ENCODE data around the gene SCD5. TPM values are rescaled to one million over a fixed set of nuclear protein-coding genes. Genes with fewer than 3 reads are reported as not detected.

The SCD5 gene
- total and polyA plus RNA-seq, 2 experiments from 2014 or later, result 0.79 to 1.6 TPM

DNA sequence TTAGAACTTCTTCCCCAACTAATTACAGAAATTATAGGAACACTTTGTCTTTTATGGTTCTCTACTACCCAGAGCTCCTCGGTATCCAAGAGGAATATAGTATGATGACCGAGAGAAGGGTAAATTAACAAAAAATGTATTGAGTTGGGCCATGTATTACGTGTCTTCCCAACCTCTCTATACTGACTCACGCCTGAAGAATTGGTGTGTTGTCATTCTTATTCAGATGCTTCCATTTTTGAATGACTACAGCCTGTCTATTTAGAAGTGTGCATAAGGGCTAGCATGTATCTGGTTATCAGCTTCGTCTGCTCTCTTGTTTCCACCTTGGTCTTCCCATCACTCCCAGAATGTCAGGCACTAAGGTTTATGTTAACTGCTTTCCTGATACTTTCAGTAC, 24.5 kb upstream of the SCD5 start:
- H3F3A ChIP-seq (replicated peaks; ENCODE audit: low read depth), result no peaks in the 10 kb centered on the region
- H3K4me2 ChIP-seq, result no peak overlapping the region
- H3K9me2 ChIP-seq (ENCODE audit: insufficient read depth), result no peaks in the 10 kb centered on the region
- Mint-ChIP-seq H3K4me1 (0 out of 3 replicates have a peak, but pooled peaks cover 2% of the 10 kb centered on the region), H3K27ac (no peak overlapping the region), H3K4me3 (no peak overlapping the region), H3K9me3 (no peaks in the 10 kb centered on the region), H3K36me3 (ENCODE audit: low read depth) (peaks cover 58% of the 10 kb centered on the region), H3K27me3 (ENCODE audit: insufficient read depth, low read depth, poor library complexity) (no peaks in the 10 kb centered on the region)
- TF ChIP-seq POLR2AphosphoS5 (IDR thresholded peaks at IDR 0.05; ENCODE audit: low read depth) (no peak), NANOG (IDR thresholded peaks at IDR 0.05; ENCODE audit: borderline replicate concordance) (no peak), EZH2 (IDR thresholded peaks at IDR 0.05; ENCODE audit: low read depth, unreplicated experiment) (no peak), EZH2phosphoT487 (IDR thresholded peaks at IDR 0.05; ENCODE audit: unreplicated experiment) (no peak), JUNB (IDR thresholded peaks at IDR 0.05; ENCODE audit: unreplicated experiment) (no peak), CREB1 (CRISPR knock-in tag; IDR thresholded peaks at IDR 0.05; ENCODE audit: low read depth) (no peak), ZNF331 (CRISPR knock-in tag; IDR thresholded peaks at IDR 0.05; ENCODE audit: low read depth) (no peak)
- TF ChIP-seq, protein P1, sequence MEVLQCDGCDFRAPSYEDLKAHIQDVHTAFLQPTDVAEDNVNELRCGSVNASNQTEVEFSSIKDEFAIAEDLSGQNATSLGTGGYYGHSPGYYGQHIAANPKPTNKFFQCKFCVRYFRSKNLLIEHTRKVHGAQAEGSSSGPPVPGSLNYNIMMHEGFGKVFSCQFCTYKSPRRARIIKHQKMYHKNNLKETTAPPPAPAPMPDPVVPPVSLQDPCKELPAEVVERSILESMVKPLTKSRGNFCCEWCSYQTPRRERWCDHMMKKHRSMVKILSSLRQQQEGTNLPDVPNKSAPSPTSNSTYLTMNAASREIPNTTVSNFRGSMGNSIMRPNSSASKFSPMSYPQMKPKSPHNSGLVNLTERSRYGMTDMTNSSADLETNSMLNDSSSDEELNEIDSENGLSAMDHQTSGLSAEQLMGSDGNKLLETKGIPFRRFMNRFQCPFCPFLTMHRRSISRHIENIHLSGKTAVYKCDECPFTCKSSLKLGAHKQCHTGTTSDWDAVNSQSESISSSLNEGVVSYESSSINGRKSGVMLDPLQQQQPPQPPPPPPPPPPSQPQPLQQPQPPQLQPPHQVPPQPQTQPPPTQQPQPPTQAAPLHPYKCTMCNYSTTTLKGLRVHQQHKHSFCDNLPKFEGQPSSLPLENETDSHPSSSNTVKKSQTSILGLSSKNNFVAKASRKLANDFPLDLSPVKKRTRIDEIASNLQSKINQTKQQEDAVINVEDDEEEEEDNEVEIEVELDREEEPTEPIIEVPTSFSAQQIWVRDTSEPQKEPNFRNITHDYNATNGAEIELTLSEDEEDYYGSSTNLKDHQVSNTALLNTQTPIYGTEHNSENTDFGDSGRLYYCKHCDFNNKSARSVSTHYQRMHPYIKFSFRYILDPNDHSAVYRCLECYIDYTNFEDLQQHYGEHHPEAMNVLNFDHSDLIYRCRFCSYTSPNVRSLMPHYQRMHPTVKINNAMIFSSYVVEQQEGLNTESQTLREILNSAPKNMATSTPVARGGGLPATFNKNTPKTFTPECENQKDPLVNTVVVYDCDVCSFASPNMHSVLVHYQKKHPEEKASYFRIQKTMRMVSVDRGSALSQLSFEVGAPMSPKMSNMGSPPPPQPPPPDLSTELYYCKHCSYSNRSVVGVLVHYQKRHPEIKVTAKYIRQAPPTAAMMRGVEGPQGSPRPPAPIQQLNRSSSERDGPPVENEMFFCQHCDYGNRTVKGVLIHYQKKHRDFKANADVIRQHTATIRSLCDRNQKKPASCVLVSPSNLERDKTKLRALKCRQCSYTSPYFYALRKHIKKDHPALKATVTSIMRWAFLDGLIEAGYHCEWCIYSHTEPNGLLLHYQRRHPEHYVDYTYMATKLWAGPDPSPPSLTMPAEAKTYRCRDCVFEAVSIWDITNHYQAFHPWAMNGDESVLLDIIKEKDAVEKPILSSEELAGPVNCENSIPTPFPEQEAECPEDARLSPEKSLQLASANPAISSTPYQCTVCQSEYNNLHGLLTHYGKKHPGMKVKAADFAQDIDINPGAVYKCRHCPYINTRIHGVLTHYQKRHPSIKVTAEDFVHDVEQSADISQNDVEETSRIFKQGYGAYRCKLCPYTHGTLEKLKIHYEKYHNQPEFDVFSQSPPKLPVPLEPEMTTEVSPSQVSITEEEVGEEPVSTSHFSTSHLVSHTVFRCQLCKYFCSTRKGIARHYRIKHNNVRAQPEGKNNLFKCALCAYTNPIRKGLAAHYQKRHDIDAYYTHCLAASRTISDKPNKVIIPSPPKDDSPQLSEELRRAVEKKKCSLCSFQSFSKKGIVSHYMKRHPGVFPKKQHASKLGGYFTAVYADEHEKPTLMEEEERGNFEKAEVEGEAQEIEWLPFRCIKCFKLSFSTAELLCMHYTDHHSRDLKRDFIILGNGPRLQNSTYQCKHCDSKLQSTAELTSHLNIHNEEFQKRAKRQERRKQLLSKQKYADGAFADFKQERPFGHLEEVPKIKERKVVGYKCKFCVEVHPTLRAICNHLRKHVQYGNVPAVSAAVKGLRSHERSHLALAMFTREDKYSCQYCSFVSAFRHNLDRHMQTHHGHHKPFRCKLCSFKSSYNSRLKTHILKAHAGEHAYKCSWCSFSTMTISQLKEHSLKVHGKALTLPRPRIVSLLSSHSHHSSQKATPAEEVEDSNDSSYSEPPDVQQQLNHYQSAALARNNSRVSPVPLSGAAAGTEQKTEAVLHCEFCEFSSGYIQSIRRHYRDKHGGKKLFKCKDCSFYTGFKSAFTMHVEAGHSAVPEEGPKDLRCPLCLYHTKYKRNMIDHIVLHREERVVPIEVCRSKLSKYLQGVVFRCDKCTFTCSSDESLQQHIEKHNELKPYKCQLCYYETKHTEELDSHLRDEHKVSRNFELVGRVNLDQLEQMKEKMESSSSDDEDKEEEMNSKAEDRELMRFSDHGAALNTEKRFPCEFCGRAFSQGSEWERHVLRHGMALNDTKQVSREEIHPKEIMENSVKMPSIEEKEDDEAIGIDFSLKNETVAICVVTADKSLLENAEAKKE (CRISPR knock-in tag; IDR thresholded peaks at IDR 0.05), result no peak
- TF ChIP-seq, protein P2, sequence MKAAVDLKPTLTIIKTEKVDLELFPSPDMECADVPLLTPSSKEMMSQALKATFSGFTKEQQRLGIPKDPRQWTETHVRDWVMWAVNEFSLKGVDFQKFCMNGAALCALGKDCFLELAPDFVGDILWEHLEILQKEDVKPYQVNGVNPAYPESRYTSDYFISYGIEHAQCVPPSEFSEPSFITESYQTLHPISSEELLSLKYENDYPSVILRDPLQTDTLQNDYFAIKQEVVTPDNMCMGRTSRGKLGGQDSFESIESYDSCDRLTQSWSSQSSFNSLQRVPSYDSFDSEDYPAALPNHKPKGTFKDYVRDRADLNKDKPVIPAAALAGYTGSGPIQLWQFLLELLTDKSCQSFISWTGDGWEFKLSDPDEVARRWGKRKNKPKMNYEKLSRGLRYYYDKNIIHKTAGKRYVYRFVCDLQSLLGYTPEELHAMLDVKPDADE (IDR thresholded peaks at IDR 0.05), result no peak
- TF ChIP-seq, protein P3, sequence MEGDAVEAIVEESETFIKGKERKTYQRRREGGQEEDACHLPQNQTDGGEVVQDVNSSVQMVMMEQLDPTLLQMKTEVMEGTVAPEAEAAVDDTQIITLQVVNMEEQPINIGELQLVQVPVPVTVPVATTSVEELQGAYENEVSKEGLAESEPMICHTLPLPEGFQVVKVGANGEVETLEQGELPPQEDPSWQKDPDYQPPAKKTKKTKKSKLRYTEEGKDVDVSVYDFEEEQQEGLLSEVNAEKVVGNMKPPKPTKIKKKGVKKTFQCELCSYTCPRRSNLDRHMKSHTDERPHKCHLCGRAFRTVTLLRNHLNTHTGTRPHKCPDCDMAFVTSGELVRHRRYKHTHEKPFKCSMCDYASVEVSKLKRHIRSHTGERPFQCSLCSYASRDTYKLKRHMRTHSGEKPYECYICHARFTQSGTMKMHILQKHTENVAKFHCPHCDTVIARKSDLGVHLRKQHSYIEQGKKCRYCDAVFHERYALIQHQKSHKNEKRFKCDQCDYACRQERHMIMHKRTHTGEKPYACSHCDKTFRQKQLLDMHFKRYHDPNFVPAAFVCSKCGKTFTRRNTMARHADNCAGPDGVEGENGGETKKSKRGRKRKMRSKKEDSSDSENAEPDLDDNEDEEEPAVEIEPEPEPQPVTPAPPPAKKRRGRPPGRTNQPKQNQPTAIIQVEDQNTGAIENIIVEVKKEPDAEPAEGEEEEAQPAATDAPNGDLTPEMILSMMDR (conservative IDR thresholded peaks at IDR 0.05; ENCODE audit: low read depth in 2 of 2), result no peak
- TF ChIP-seq, protein P4, sequence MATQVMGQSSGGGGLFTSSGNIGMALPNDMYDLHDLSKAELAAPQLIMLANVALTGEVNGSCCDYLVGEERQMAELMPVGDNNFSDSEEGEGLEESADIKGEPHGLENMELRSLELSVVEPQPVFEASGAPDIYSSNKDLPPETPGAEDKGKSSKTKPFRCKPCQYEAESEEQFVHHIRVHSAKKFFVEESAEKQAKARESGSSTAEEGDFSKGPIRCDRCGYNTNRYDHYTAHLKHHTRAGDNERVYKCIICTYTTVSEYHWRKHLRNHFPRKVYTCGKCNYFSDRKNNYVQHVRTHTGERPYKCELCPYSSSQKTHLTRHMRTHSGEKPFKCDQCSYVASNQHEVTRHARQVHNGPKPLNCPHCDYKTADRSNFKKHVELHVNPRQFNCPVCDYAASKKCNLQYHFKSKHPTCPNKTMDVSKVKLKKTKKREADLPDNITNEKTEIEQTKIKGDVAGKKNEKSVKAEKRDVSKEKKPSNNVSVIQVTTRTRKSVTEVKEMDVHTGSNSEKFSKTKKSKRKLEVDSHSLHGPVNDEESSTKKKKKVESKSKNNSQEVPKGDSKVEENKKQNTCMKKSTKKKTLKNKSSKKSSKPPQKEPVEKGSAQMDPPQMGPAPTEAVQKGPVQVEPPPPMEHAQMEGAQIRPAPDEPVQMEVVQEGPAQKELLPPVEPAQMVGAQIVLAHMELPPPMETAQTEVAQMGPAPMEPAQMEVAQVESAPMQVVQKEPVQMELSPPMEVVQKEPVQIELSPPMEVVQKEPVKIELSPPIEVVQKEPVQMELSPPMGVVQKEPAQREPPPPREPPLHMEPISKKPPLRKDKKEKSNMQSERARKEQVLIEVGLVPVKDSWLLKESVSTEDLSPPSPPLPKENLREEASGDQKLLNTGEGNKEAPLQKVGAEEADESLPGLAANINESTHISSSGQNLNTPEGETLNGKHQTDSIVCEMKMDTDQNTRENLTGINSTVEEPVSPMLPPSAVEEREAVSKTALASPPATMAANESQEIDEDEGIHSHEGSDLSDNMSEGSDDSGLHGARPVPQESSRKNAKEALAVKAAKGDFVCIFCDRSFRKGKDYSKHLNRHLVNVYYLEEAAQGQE (IDR thresholded peaks at IDR 0.05; ENCODE audit: unreplicated experiment), result no peak
- DNase-seq (ENCODE audit: low spot score) (no peak), ATAC-seq (no peak)
- peaks cover 82% of the 10 kb centered on the region for H3K36me3 ChIP-seq (ENCODE audit: insufficient read depth)
- H4K20me1 ChIP-seq (replicated peaks; ENCODE audit: insufficient read depth), result peaks cover 7% of the 10 kb centered on the region; the same call in 1 of the 2 replicates
- no peak overlapping the region for H3K4me3 ChIP-seq
- no peak overlapping the region for H2AFZ ChIP-seq
- H3K4me1 ChIP-seq (ENCODE audit: insufficient read depth), result no peaks in the 10 kb centered on the region
- no peaks in the 10 kb centered on the region for H3K79me2 ChIP-seq (replicated peaks; ENCODE audit: insufficient read depth)
- H3K27me3 ChIP-seq (ENCODE audit: insufficient read depth), result no peaks in the 10 kb centered on the region
- H3K27ac ChIP-seq (ENCODE audit: low read depth), result no peak overlapping the region

Measured in GM23338 (cell line).